ENCODE measurements around the gene ARHGEF11. TPM values are rescaled to one million over a fixed set of nuclear protein-coding genes. Genes with fewer than 3 reads are reported as not detected.
A peak's percentile ranks its signal among the peaks of the same experiment; 100 is the strongest.

ARHGEF11 gene
- total and polyA plus RNA-seq, 2 of the 4 experiments (the other 2 are of a cell fraction), result 16.8 to 17.2 TPM

- Histone ChIP-seq H3K9me1 (ENCODE audit: insufficient read depth, low read length) (peaks cover 2% of the 10 kb centered on the region; the same call in 1 of the 2 replicates), H3K36me3 (ENCODE audit: control insufficient read depth, insufficient read depth, low read length) (peaks cover 30% of the 10 kb centered on the region), H3K9ac (ENCODE audit: low read depth, low read length) (no peak overlapping the region), H4K20me1 (ENCODE audit: insufficient read depth, low read length) (no peaks in the 10 kb centered on the region), H2AFZ (replicated peaks; ENCODE audit: low read length, poor library complexity) (no peak overlapping the region), H3K27ac (ENCODE audit: insufficient read depth, low read length) (no peak overlapping the region), H2AK5ac (ENCODE audit: low read depth, low read length) (no peak overlapping the region), H2AK9ac (replicated peaks; ENCODE audit: low read depth, low read length, poor library complexity) (no peak overlapping the region), H2BK15ac (ENCODE audit: low read depth, low read length) (no peak overlapping the region), H3K4ac (ENCODE audit: low read depth, low read length) (no peak overlapping the region), H4K5ac (ENCODE audit: low read depth, low read length) (no peak overlapping the region), H3K56ac (ENCODE audit: extremely low read depth, insufficient read depth, low read length) (no peak overlapping the region), H3K4me3 (ENCODE audit: insufficient read depth, low read depth, low read length) (no peak overlapping the region), H3K4me1 (ENCODE audit: control insufficient read depth, insufficient read depth, low read length) (no peaks in the 10 kb centered on the region), H3K79me1 (ENCODE audit: low read depth in 1 of 2, low read length in 2 of 2) (no peaks in the 10 kb centered on the region), H3K27me3 (ENCODE audit: control insufficient read depth, insufficient read depth, low read length) (no peaks in the 10 kb centered on the region), H3K23ac (ENCODE audit: low read depth, low read length) (no peak overlapping the region), H3K4me2 (ENCODE audit: low read depth, low read length) (no peak overlapping the region), H2BK20ac (ENCODE audit: low read depth, low read length) (no peak overlapping the region), H4K91ac (ENCODE audit: insufficient read depth, low read depth, low read length) (no peak overlapping the region), H3K18ac (ENCODE audit: low read depth, low read length) (no peak overlapping the region), H3K14ac (replicated peaks; ENCODE audit: low read depth, low read length) (no peak overlapping the region), H2BK5ac (ENCODE audit: low read depth, low read length, poor library complexity, severe bottlenecking) (no peak overlapping the region), H3K9me3 (ENCODE audit: control insufficient read depth, insufficient read depth, low read length) (no peaks in the 10 kb centered on the region), H2BK120ac (ENCODE audit: low read depth, low read length) (no peak overlapping the region), H4K8ac (ENCODE audit: low read depth in 2 of 2, low read length in 2 of 2) (no peak overlapping the region)
- ATAC-seq (ENCODE audit: low read depth) (peak; percentile 49), DNase-seq (peak; percentile 4)
- dilution Hi-C loops (cut with HindIII; ENCODE audit: low sequenced_read_pairs, unreplicated experiment) (no loop called here), intact Hi-C loops (cut with micrococcal nuclease) (no loop called here), in situ Hi-C loops (cut with MboI; ENCODE audit: low sequenced_read_pairs) (no loop called here)
- no CpG with 5 or more reads among the region's 3 CpGs for WGBS, 2 experiments (ENCODE audit: extremely low coverage in 2 of 2, insufficient read length in 1 of 2)
- TF ChIP-seq BHLHE40 (IDR thresholded peaks at IDR 0.05; ENCODE audit: low read depth, low read length) (no peak), CEBPB (IDR thresholded peaks at IDR 0.05; ENCODE audit: low read depth, low read length) (0 out of 2 replicates have a peak, but pooled peaks have one; percentile 10)
- POLR2A ChIA-PET (ENCODE audit: unreplicated experiment), result no interaction called here
- BruUV-seq (replicated peaks), result no TSS peak
- CTCF ChIA-PET, result interaction anchor here (1.1 kb wide), 1 partner anchor 94 kb away, joined by 3 read pairs; no protein-coding TSS in a partner anchor
Measured at GRCh38 chr1:156970017-156970416, 75.5 kb downstream of the ARHGEF11 start.

Data from IMR-90 (cell line).